KMS-11 (cell line): Measurements from ENCODE around the gene EIF1AX.

ENCODE experiments used
- H2AFZ ChIP-seq: fragments of 200-600 bp; sonication (generic); 2 replicates; pipeline ENCODE4 v1.6.1; 2016; ENCODE audit warnings: antibody characterized with exemption, mixed run types, low read depth
- H3K27ac ChIP-seq: fragments of 200-600 bp; sonication (generic); 2 replicates; pipeline ENCODE4 v1.6.1; 2016; ENCODE audit warnings: mild to moderate bottlenecking, mixed run types
- H3K27me3 ChIP-seq: fragments of 200-600 bp; sonication (generic); 2 replicates; pipeline ENCODE4 v1.6.1; 2017; ENCODE audit warnings: mild to moderate bottlenecking, low read depth, mixed run types, moderate library complexity; ENCODE audit not compliant: insufficient read depth
- H3K36me3 ChIP-seq: fragments of 200-600 bp; sonication (generic); 2 replicates; pipeline ENCODE4 v1.6.1; 2017; ENCODE audit warnings: mild to moderate bottlenecking, mixed run types; ENCODE audit not compliant: insufficient read depth
- H3K4me1 ChIP-seq: fragments of 200-600 bp; sonication (generic); 2 replicates; pipeline ENCODE4 v1.6.1; 2016; ENCODE audit warnings: mild to moderate bottlenecking, low read depth, mixed run types; ENCODE audit not compliant: poor library complexity, severe bottlenecking
- H3K4me2 ChIP-seq: fragments of 200-600 bp; sonication (generic); 2 replicates; pipeline ENCODE4 v1.7.0; 2016; ENCODE audit warnings: mild to moderate bottlenecking, mixed run types
- H3K4me3 ChIP-seq: fragments of 200-600 bp; sonication (generic); IDR thresholded peaks from 2 replicates; pipeline ENCODE4 v1.6.1; 2017; ENCODE audit warnings: low read depth, low read length, mixed read lengths; ENCODE audit not compliant: insufficient read depth
- H3K79me2 ChIP-seq: fragments of 200-600 bp; sonication (generic); 2 replicates; pipeline ENCODE4 v1.6.1; 2016; ENCODE audit warnings: low read depth, mixed run types; ENCODE audit not compliant: insufficient read depth
- H3K9ac ChIP-seq: fragments of 200-600 bp; sonication (generic); 2 replicates; pipeline ENCODE4 v1.6.1; 2016; ENCODE audit warnings: mild to moderate bottlenecking, mixed run types
- H4K20me1 ChIP-seq: fragments of 200-600 bp; sonication (generic); 2 replicates; pipeline ENCODE4 v1.6.1; 2016; ENCODE audit warnings: mild to moderate bottlenecking, mixed run types; ENCODE audit not compliant: insufficient read depth
- TF ChIP-seq, protein P1 (sequence below): fragments of 200-600 bp; sonication (generic); conservative IDR thresholded peaks from 2 replicates; pipeline ENCODE4 v1.6.1; 2017; ENCODE audit warnings: low read depth, mild to moderate bottlenecking, antibody characterized with exemption, low read length, moderate library complexity, mixed read lengths

EIF1AX gene

DNA sequence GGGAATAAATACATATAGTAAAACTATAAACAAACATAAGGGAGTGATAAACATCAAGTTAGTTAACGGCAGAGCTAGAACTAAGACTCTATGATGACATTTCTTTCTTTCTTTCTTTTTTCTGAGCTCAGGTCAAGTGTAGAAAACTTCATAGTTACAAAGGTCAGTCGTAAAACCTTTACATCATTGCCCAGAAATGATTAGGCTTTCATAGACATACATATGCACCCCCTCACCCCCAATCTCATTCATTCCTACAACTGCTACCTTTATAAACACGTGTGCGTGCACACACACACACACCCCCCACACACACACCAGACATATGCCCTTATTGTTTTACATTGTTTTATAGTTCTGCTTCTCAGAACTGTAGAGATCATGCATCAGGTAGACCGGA, 5.7 kb downstream of the EIF1AX start:
- Histone ChIP-seq H4K20me1 (peaks cover 16% of the 10 kb centered on the region), H3K27ac (no peak overlapping the region), H3K4me3 (no peak overlapping the region), H3K79me2 (peaks cover 65% of the 10 kb centered on the region), H2AFZ (no peak overlapping the region), H3K9ac (no peak overlapping the region), H3K36me3 (peaks cover 8% of the 10 kb centered on the region; the same call in 1 of the 2 replicates), H3K4me2 (no peak overlapping the region), H3K27me3 (no peaks in the 10 kb centered on the region), H3K4me1 (peaks cover 21% of the 10 kb centered on the region)
- TF ChIP-seq, protein P1, sequence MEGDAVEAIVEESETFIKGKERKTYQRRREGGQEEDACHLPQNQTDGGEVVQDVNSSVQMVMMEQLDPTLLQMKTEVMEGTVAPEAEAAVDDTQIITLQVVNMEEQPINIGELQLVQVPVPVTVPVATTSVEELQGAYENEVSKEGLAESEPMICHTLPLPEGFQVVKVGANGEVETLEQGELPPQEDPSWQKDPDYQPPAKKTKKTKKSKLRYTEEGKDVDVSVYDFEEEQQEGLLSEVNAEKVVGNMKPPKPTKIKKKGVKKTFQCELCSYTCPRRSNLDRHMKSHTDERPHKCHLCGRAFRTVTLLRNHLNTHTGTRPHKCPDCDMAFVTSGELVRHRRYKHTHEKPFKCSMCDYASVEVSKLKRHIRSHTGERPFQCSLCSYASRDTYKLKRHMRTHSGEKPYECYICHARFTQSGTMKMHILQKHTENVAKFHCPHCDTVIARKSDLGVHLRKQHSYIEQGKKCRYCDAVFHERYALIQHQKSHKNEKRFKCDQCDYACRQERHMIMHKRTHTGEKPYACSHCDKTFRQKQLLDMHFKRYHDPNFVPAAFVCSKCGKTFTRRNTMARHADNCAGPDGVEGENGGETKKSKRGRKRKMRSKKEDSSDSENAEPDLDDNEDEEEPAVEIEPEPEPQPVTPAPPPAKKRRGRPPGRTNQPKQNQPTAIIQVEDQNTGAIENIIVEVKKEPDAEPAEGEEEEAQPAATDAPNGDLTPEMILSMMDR: no peak

DNA sequence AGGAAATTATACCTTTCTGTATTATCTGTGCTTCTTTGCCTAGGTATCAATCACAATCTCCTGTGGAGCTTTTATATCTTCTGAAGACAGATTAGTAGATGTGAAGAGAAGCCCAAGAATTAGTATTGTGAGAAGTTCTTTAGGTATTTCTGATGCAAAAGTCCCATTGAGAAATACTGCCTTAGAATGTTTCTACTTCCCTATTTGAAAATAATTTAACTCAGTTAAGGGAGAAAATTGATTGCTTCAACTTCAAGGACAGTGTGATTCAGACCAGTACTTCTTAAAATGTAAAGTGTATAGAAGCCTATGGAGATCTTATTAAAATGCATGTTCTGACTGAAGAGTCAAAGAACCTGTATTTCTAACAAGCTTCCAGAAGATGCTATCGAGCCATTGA, 9.0 kb downstream of the EIF1AX start:
- Histone ChIP-seq H3K9ac (no peak overlapping the region), H3K27ac (no peak overlapping the region), H3K79me2 (peaks cover 32% of the 10 kb centered on the region; the same call in 1 of the 2 replicates), H3K36me3 (peaks cover 8% of the 10 kb centered on the region; the same call in 1 of the 2 replicates), H4K20me1 (no peaks in the 10 kb centered on the region), H2AFZ (no peak overlapping the region), H3K27me3 (no peaks in the 10 kb centered on the region), H3K4me2 (no peak overlapping the region), H3K4me1 (no peaks in the 10 kb centered on the region), H3K4me3 (no peak overlapping the region)
- TF ChIP-seq, protein P1: no peak

DNA sequence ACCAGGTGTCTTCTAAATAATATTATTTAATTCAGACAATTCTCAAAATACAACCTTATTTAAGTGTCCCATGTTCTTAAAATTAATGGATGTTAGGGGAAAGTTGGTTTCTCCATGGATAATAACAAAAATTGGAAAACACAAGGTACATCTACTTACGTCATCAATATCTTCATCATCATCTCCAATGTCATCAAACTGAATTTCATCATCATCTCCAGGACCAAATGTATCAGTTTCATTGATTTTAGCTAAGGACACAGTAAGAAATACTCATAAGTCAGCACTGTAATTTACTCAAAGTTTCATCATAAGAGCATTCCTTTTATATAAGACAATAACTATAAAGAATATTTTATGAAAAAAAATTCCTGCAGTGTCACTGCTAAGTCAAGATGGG, 11.3 kb downstream of the EIF1AX start:
- TF ChIP-seq, protein P1: no peak
- Histone ChIP-seq H3K9ac (no peak overlapping the region), H3K36me3 (no peaks in the 10 kb centered on the region; the same call in 1 of the 2 replicates), H3K4me2 (no peak overlapping the region), H3K4me3 (no peak overlapping the region), H3K27ac (no peak overlapping the region), H3K4me1 (peaks cover 6% of the 10 kb centered on the region), H3K27me3 (no peaks in the 10 kb centered on the region), H3K79me2 (peaks cover 9% of the 10 kb centered on the region; the same call in 1 of the 2 replicates), H2AFZ (no peak overlapping the region), H4K20me1 (no peaks in the 10 kb centered on the region)

GRCh38 chrX:20129547-20129946, 12.1 kb downstream of the EIF1AX start:
- TF ChIP-seq, protein P1: no peak
- Histone ChIP-seq H3K79me2 (peaks cover 1% of the 10 kb centered on the region; the same call in 1 of the 2 replicates), H3K27me3 (no peaks in the 10 kb centered on the region), H3K27ac (no peak overlapping the region), H3K9ac (no peak overlapping the region), H3K4me2 (no peak overlapping the region), H2AFZ (no peak overlapping the region), H3K4me3 (no peak overlapping the region), H4K20me1 (no peaks in the 10 kb centered on the region), H3K4me1 (peaks cover 6% of the 10 kb centered on the region), H3K36me3 (no peaks in the 10 kb centered on the region; the same call in 1 of the 2 replicates)
